Astrocyte of the hippocampus (primary cell): ENCODE data around the gene SOX13.

Experiments used
- DNase-seq: peaks from one replicate; pipeline ENCODE4 v3.0.0; 2011; ENCODE audit warnings: low read depth, low spot score

The SOX13 gene

DNA sequence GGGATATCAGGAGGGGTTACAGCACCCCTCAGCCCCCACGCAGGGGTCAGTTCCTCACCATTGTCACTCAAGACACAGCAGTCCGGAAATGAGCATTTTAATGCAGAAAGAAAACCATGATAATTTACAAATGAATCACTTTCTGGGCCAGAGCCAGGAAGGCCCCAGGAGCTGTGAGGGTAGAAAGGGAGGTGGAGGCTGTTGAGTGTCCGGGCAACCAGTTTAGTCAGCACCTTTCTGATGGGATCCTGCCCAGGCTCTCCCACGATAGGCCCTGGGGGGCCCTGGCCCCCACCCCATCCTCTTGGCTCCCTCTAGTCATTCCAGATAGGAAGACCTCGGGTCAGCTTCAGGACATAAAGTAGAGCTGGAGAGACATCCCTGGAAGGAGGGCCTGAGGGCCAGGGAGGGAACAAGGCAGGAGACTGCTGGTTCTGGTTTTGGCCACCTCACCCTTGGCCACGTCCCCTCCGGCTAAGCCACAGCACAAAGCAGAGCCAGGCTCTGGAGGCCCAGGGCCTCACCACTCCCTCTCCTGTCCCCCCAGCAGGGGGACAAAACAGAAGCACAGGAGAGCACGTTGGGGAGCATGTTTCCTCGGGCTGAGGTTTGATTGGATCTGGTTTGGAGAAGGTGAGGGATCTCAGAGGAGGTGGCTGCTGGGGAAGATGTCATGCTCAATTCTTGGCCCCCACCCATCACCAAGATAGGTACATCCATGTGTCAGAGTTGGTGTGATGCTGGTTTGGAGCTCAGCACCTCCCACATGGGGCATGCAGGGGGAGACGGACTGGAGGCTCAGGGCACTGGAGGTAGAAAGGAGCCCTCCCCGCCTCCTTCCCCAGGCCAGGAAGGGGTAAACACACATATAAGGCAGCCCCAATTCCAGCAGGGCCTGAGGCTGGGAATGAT lies 58.3 kb downstream of the SOX13 start:
- DNase-seq: peak; percentile 92

DNA sequence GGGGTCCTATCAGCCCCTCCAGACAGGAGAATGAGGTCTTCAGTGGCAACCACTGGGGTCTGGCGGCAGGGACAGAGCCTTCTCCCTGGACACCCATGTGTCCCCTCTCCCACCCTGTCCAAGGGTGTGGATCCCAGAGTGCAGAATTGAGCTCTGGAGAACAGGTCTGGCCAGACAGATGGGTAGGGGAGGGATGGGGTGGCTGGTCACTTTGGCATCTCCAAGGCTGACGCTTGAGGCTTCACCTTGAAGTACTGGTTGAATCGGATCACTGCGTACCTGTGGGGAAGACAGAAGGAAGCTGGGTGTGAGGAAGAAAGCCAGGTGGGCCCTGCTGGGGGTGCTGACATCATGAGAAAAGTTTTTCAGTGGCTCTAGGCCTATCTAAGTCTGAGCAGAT lies 59.1 kb downstream of the SOX13 start:
- no peak for DNase-seq

DNA sequence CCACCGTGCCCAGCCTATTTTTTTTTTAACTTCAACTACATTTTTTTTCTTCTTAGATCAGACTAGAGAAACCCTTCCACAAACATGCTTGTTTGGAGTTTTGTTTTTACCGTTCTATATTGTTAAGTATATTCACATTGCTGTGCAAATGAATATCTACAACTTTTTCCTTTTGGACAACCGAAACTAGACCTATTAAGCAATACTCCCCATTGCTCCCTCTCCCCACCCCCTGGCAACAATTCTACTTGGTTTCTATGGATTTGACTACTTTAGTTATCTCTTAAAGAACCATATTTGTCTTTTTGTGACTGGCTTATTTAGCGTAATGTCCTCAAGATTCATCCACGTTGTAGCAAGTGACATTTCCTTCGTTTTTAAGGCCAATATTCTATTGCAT lies 59.8 kb downstream of the SOX13 start:
- DNase-seq: no peak

DNA sequence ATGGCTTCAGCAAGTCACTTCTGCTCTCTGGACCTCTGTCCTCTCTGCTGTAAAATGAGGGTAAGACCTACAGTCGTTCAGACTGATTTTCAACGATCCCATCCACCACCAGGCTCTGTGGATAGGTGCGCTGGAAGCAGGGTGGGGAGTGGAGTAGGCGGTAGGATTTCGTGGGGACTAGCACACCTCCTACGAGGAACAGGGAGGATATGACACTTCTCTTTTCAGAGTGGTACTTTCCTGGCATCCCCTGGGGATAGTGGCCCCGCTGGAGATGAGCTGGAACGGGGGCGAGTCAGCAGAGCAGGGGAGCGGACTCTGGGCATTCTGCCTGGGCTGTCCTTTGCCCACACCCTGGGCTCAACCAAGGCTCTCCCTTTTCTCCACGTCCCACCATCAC lies 61.2 kb downstream of the SOX13 start:
- no peak for DNase-seq

DNA sequence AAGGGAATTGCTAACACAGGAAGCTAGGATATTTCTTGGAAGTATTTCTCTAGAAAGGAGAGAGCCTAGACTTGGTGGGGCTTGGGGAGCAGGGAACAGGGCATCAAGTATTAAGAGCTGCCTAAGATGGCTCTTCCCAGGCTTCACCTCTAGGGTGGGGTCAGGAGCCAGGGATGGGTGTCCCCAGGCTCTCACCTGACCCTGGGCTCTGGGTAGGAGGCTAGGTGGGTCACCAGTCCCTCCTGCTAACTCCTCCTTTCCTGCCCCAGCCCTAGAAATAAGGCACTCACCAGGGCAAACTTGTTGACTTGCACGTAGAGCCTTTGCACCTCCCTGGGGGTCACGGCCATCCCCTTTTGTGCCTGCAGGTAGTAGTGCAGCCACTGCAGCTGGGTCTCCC lies 63.9 kb downstream of the SOX13 start:
- DNase-seq: no peak

DNA sequence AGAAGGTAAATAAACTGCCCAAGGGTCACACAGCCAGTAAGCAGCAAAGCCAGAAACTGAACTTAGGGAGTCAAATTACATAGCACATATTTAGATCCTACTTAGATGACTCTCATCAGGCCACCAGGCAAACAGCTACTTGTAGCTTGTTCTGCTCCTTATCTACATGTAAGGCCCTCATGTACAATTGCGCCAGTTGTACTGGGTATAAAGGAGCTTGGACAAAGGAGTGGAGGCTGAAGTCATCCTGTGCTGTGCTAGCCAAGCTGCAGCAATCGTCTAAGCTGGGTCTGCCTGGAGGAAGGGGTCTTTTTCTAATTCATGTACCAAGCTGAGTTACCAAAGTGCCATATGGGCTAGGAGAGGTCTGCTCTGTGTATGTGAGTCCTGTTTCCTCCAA lies 66.2 kb downstream of the SOX13 start:
- DNase-seq: no peak

DNA sequence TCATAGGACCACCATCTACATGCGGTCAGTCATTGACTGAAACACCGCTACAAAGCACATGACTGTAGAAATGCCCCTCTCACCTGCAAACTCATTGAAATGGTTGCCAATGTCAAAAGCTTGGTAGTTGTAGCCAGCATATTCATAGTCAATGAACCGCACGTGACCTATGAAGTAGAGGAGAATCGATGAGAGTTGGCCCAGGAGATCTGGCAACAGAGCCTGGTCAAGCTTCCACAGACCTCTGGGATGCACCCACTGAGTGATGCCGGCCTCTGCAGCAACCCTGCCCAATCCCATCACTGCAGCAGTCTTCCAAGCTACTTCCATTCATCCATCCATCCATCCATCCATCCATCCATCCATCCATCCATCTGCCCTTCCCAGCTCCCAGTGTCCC lies 67.0 kb downstream of the SOX13 start:
- no peak for DNase-seq

DNA sequence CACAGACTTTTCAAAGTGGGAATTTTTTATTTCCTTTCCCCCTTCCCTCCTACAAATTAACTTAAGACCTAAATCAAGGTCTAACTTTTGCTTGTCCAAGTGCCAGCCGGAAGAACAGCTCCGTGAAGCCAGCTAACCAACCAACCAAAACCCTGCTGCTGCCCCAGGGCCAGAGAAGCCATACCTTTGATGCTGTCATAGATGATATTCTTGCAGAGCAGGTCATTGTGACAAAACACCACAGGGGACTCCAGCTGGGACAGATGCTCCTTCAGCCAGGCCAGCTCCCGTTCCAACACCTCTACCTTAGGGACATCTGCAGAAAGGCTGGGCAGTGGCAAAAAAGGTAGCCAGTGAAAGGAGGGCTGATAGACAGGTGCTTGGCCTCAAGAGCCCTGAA lies 68.2 kb downstream of the SOX13 start:
- no peak for DNase-seq

DNA sequence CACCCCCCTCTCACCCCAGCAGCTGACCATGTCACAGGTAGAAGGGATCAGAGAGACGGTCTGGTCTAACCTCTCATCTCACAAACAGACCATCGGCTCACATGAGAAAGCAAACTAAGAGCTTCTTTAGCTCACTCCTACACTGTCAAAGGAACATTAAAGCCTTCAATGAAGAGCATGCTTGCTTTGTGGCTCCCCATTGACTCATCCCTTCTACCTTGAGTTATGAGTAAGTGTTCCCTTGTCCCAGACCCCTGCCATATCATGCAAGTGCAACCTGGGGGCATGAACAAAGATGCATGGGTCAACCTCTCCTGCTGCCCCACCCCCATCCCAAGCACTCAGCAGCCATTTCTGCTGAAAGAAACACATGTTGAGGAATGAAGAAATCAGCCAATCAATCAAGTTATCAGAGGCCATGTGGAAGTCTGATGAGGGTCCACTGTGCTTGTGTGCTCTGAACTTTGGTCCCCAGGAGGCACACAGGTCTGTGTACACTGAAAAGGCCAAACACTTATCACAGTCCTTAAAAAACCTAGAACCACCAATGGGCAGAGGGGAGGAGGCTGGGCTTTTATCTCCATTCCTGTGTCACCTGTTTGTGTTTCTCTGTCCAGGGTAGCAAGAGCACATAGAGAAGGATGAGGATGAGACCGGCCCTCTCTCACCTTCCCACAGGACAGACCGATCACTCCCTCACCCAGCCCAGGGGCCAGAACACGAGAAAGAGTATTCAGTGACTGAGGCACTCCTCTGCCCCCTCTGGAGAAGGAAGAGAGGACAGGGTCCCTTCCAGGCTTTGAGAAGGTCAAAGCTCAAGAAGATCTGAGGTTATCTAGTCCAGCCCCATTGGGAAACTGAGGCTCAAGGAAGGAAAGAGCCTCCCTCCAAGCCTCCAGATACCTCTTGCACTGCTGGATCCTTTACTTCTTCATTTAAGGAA lies 69.4 kb downstream of the SOX13 start:
- no peak for DNase-seq

DNA sequence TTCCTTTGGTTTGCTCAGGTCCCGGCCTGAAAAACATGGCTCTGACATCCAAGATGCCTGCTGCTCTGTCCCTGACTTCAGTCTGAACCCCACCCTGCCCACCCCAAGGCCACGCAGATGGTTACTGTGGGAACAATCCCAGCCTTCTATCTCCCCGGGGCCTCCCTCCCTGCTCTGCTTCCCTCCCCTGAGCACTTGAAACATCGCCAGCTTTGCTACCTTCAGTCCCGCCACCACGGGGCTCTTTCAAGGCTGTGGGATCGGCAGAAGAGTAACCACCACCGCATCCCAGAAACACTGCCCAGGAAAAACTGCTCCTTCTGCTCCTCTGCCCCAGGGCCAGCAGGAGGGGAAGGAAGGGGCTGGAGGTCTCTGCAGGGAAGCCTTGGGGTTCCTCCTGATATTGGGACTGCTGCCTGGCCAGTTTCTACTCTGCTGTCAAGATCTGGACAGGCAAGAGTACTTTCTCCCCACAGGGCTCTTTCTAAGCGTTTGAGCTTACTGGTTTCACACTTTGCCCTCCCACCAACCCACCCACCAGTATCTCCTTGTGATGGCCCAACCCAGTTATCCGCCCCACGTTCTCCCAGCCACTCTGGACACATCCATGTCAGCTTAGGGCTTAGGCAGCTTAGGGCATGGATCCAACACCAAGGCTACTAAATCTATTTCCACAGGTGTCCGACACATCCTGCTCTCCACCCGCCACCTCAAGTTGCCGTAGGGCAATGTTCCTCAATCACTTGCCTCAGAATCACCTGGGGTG lies 70.5 kb downstream of the SOX13 start:
- no peak for DNase-seq

DNA sequence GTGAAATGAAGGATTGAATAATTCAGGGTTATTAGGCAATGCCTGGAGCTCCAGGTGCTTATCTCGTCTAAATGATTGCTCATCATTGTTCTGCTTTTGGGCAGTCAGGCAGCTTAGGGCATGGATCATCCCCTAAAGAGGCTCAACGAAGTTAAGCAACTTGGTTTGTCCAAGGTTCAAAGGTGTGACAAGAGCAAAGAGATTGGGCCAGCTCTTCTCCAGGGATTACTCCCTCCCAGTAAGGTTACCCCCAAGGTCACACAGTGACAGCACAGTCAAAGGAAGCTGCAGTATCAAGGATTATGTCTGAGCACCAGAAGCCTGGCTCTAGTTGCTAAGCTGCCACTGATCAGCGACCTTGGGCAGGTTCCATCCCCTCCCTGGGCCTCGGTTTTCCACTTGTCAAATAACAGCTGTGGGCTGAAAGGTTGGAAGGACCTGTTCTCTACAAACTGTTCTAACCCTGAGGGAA lies 72.2 kb downstream of the SOX13 start:
- no peak for DNase-seq

DNA sequence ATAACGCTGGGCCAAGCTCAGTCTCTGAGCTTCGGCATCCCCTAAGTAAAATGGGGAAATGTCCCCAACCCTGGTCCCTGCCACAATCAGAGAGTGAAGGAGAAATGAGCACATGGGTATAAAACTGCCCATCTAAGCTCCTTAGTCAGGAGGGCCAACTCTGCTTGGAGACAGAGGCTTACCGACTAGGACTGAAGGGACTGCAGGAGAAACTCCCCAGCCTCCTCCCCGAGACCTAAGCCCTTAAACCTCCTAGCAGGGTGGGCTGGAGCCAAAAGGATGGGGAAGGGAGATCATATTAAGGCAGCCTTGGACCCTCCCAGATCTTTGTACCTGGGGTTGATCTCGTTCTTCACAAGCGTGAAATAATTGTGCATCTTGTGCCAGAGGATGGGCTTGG lies 73.4 kb downstream of the SOX13 start:
- DNase-seq: no peak

DNA sequence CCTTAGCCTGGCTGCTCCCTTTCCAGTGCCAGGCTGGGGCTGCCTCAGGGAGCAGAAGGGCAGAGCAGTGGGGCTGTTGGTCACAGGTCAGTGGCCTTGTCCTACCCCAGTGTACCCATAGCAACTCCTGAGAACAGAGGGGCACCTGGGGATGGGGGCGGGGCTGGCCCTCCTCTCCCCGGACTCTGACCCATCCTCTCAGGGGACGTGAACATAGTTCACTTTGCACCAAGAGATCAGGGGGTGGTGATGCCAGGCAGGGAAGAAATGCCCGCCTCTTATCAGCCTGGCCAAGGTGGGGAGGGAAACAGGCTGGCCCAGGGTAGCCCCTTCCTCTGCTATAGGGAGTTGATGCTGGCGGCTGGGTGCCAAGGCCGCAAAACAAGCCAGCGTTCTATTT lies 74.0 kb downstream of the SOX13 start:
- DNase-seq: no peak

DNA sequence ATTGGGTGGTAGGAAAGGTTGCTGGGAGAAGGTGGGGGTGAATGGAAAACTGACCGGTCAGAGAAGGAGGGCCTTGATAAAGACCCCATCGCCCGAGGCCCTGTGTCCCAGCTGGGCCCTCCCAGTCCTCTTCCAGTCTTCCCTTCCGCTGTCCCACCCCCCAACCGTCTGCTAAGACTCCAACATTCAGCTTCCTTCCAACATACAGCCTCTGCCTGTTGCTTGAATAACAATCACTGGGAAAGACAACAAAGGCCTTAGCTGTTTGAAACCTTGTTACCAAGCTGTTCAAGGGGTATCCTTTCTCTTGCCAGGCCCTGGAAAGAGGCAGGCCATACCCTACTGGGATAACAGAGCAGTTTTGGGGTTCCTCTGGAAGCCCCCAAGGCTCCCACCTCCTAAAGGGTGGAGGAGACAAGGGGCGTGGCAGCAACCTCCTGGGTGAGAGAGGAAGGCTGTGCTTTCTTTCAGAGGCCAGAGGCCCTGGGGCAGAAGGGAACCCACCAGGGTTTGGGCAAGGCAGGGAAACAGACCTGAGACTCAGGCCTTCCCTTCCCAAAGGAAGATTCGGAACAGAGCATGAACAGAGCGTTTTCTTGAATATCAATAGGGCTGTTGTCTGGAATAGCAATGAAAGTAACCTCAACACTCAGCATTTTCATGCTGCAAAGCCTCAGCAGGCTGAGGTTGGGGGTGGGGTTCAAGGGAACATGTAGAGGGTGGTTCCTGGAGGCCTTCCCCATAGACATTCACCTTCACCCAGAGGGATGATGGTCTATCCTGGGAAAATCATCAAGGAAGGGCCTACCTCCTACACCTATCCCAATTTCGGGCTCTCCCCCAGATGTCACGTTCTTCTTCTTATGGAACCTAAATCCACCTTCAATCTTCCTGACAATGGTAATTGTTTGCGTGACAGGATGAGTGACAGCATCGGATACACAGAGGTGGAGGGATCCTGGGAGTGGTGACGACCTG lies 74.8 kb downstream of the SOX13 start:
- DNase-seq: no peak

DNA sequence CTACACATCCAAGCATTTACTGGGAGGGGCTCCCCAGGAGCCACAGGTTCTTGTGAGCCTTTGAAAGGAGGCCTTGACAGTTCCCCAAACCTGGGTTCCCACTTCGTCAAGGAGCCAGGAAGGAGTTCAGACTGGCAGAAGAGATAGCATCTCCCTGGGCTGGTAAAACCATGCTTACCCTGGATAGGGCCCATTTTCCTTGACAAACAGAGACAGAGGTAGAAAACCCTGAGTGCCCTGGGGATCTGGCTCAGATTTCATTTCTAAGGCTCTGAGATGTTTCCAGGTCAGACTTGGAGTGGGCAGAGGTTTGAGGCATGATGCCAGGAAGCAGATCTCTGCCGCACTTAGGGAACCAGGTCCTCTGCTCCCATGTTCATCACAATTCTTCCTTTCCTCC lies 76.2 kb downstream of the SOX13 start:
- DNase-seq: no peak

DNA sequence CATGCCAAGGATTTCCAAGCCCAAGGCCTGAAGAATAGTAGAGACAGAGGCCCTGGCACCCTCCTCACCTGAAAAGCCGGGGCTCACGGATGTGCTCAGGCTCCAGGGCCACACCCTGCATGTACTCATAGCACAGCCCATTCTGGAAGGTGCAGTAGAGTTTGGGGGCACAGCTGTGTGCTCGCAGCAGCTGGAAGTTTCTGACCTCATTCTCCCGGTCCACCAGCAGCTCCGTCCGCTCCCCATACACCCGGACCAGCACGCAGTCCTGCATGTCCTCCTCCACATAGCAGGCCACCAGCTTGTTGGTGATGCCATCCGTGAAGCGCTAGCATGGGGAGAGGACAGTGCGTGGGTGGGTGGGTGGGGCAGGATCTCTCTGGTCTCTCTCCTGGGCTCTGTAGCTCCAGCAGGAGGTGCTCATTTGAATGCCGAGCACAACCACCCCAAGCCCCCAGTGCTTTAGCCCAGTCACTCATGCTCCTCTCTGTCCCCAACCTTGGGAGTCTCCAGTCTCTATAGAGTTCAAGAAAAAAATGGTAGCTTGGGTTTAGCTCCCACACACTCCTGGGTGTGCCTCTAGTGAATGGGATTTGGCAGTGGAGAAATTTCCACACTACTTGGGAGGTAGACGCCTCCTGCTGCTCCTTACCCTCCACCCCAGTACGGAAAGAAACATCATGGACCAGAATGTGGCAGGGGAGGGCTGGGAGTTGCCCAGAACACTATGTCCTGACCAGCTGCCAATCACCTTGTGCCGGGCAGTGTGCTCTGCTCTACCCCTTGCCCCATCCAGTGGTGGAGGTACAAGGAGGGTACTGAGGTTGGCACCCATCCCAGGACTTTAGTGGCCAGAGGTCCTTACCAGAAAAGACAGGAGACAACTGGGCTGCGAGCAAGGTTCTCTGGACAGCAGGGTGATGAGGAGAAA lies 77.0 kb downstream of the SOX13 start:
- no peak for DNase-seq

DNA sequence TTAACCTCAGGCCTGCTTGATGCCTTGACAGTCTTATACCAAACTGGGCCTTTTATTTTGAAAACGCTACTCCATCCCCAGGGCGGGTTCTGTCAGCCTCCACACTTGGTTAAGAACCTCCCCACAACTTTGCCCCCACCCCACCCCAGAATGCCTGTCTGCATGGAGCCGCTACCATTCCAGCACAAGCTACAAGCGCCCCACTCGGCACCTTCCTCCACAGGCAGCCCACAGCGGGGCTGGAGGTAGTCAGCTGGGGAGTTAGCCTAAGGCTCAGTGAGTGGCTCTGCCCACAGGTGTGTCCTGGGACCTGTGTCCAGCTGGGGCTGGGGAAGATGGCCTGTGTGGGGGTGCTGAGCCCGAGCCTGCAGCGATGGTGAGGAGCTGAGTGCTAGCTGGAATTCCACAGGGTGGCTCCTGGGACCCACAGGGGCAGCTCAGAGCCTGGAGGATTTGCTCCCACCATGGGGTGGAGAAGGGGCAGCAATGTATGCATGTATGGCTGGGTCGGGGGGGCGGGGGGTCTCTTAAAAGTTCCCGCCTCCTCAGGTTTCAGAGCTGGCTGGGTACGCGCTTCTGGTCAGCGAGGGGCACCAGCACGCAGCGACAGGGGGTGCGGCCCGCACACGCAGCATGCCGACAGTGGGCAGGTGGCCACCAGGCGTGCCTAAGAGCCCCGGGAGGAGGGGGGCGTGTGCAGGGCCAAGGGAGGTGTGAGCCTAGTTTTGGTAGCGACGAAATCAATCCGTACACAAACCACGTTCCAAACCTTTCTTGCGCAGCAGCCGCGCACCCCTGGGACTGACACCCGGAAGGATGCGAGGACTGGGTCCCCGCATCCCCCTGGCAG lies 78.0 kb downstream of the SOX13 start:
- peak; percentile 33 for DNase-seq

DNA sequence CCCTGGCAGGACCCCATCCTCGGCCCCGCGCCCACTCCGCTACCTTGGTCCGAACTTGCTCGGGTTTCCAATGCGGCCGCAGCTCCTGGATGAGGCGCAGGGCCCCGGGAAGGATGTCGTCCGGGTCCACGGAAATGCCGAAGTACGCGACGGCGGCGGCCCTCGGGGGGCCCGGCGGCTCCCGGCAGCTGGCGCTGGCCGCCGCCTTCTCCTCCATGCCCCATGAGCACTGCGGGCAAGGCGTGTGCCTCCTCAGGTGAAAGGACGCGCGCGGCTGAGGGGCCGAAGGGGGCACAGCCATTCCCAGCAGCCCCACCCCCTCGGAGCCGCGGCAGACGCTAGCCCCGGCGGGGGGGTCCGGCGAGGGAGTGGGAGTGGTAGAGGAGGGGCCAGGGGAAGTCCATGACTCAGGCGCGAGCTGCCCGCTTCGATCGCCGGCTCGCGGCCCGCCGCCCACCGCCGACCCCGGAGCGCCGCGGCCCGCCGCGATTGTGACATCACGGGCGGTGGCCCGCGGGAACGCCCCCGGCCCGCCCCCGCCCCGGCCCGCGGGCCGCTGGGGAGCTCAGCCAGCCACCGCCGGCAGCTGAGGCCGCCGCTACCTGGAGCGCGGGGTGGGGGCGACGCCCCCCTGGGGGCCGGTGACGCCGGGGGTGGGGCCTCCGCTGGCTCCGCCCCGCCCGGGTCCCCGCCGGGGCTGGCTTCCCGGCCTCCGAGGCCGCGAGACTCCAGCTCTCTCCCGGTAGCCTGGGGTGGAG lies 78.8 kb downstream of the SOX13 start, which contains the start of gene ETNK2:
Gene ETNK2, minus strand, starts transcription at position 493 of the 758 bp plus-strand sequence. Its CDS starts 192 bp downstream, at position 301.
- DNase-seq: peak; percentile 83
